Measurements from ENCODE around the gene CCNC.

The CCNC gene

GRCh38 chr6:99587792-99588191, 19.3 kb upstream of the CCNC start:
- no peak overlapping the region for H3K4me3 ChIP-seq (ENCODE audit: low read depth, low read length)
- no peak for DNase-seq (ENCODE audit: low read depth)
- no peak for TF ChIP-seq CTCF (IDR thresholded peaks at IDR 0.05; ENCODE audit: low read depth, low read length, missing control alignments)

DNA sequence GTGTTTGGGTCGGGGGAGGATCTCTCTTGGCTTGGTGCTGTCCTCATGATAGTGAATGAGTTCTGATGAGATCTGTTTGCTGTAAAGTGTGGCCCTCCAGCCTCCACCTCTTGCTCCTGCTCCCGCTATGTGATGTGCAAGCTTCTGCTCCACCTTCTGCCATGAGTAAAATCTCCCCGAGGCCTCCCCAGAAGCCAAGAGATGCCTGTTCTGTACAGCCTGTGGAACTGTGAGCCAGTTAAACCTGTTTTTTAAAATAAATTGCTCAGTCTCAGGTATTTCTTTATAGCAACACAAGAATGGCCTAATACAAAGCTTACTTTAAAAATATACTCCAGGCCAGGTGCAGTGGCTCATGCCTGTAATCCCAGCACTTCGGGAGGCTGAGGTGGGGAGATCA, 11.3 kb upstream of the CCNC start:
- no peak overlapping the region for H3K4me3 ChIP-seq (ENCODE audit: low read depth, low read length)
- DNase-seq (ENCODE audit: low read depth), result no peak
- TF ChIP-seq CTCF (IDR thresholded peaks at IDR 0.05; ENCODE audit: low read depth, low read length, missing control alignments), result no peak

GRCh38 chr6:99575544-99576227, 7.2 kb upstream of the CCNC start:
- TF ChIP-seq CTCF (IDR thresholded peaks at IDR 0.05; ENCODE audit: low read depth, low read length, missing control alignments), result no peak

GRCh38 chr6:99573980-99574617, 5.6 kb upstream of the CCNC start:
- H3K4me3 ChIP-seq (ENCODE audit: low read depth, low read length), result no peak overlapping the region
- no peak for DNase-seq (ENCODE audit: low read depth)
- no peak for TF ChIP-seq CTCF (IDR thresholded peaks at IDR 0.05; ENCODE audit: low read depth, low read length, missing control alignments)

More at GRCh38 chr6:99575544-99576227, 7.2 kb upstream of the CCNC start:
- no peak for DNase-seq (ENCODE audit: low read depth)
- no peak overlapping the region for H3K4me3 ChIP-seq (ENCODE audit: low read depth, low read length)

GRCh38 chr6:99563056-99563723, 5.3 kb downstream of the CCNC start:
- no peak for DNase-seq (ENCODE audit: low read depth)
- no peak overlapping the region for H3K4me3 ChIP-seq (ENCODE audit: low read depth, low read length)
- TF ChIP-seq CTCF (IDR thresholded peaks at IDR 0.05; ENCODE audit: low read depth, low read length, missing control alignments), result no peak

- no peak for TF ChIP-seq CTCF (IDR thresholded peaks at IDR 0.05; ENCODE audit: low read depth, low read length, missing control alignments)
These were observed 7.8 kb downstream of the CCNC start for GRCh38 chr6:99560668-99561067.

More at GRCh38 chr6:99560668-99561067, 7.8 kb downstream of the CCNC start:
- no peak overlapping the region for H3K4me3 ChIP-seq (ENCODE audit: low read depth, low read length)
- DNase-seq (ENCODE audit: low read depth), result no peak
